ENCODE data around the gene PRDM16. TPM values are rescaled to one million over a fixed set of nuclear protein-coding genes. Genes with fewer than 3 reads are reported as not detected.
"Not testable (repeated sequence)": the region's sequence is repeated elsewhere in the genome, so short reads cannot be mapped to it uniquely, and the experiment has no call there.

PRDM16 gene
- total RNA-seq, 4 donors from 2014 or later: 0.19 to 1.6 (median 0.36) TPM

- DNase-seq (ENCODE audit: low spot score in 2 of 2): no peak
- no peaks in the 10 kb centered on the region for H3K36me3 ChIP-seq
- WGBS: 83% methylated on average over 19 of the region's 21 CpGs
- H3K27ac ChIP-seq: no peak overlapping the region
- no peaks in the 10 kb centered on the region for H3K4me1 ChIP-seq
- no peaks in the 10 kb centered on the region for H3K9me3 ChIP-seq
- peaks cover 15% of the 10 kb centered on the region for H3K27me3 ChIP-seq
- no peak overlapping the region for H3K4me3 ChIP-seq
- TF ChIP-seq EP300 (IDR thresholded peaks at IDR 0.05) (no peak), POLR2A (IDR thresholded peaks at IDR 0.05) (no peak), POLR2AphosphoS5 (IDR thresholded peaks at IDR 0.05) (no peak), CTCF (IDR thresholded peaks at IDR 0.05) (no peak)
These were observed 95.7 kb downstream of the PRDM16 start for GRCh38 chr1:3164671-3165070.

- not testable (repeated sequence) for H3K4me1 ChIP-seq; H3K4me3 ChIP-seq; DNase-seq (ENCODE audit: low spot score in 2 of 2); H3K36me3 ChIP-seq; H3K9me3 ChIP-seq; H3K27ac ChIP-seq
- peaks cover 15% of the 10 kb centered on the region for H3K27me3 ChIP-seq
- WGBS: no CpG with 5 or more reads among the region's 1 CpG
These were observed 96.2 kb downstream of the PRDM16 start for GRCh38 chr1:3165189-3165588.

GRCh38 chr1:3166206-3166918, 97.4 kb downstream of the PRDM16 start:
- Histone ChIP-seq H3K4me1 (peaks cover 16% of the 10 kb centered on the region), H3K36me3 (no peaks in the 10 kb centered on the region), H3K9me3 (no peaks in the 10 kb centered on the region), H3K4me3 (no peak overlapping the region), H3K27ac (no peak overlapping the region), H3K27me3 (peaks cover 7% of the 10 kb centered on the region)
- TF ChIP-seq POLR2A (IDR thresholded peaks at IDR 0.05) (no peak), POLR2AphosphoS5 (IDR thresholded peaks at IDR 0.05) (no peak), CTCF (IDR thresholded peaks at IDR 0.05) (no peak), EP300 (IDR thresholded peaks at IDR 0.05) (no peak)
- 64% methylated on average over 24 of the region's 32 CpGs for WGBS
- DNase-seq (ENCODE audit: low spot score in 2 of 2): no peak

GRCh38 chr1:3167255-3167654, 98.3 kb downstream of the PRDM16 start:
- no peak for DNase-seq (ENCODE audit: low spot score in 2 of 2)
- H3K4me1 ChIP-seq: peaks cover 22% of the 10 kb centered on the region
- H3K9me3 ChIP-seq: no peaks in the 10 kb centered on the region
- H3K4me3 ChIP-seq: no peak overlapping the region
- 93% methylated on average over 13 of the region's 14 CpGs for WGBS
- H3K27me3 ChIP-seq: peaks cover 5% of the 10 kb centered on the region
- H3K27ac ChIP-seq: no peak overlapping the region
- no peaks in the 10 kb centered on the region for H3K36me3 ChIP-seq
- TF ChIP-seq POLR2AphosphoS5 (IDR thresholded peaks at IDR 0.05): no peak
- no peak for TF ChIP-seq CTCF (IDR thresholded peaks at IDR 0.05)
- TF ChIP-seq EP300 (IDR thresholded peaks at IDR 0.05): no peak
- no peak for TF ChIP-seq POLR2A (IDR thresholded peaks at IDR 0.05)

GRCh38 chr1:3168678-3169077, 99.7 kb downstream of the PRDM16 start:
- H3K9me3 ChIP-seq: no peaks in the 10 kb centered on the region
- peaks cover 22% of the 10 kb centered on the region for H3K4me1 ChIP-seq
- no peak for DNase-seq (ENCODE audit: low spot score in 2 of 2)
- TF ChIP-seq POLR2AphosphoS5 (IDR thresholded peaks at IDR 0.05): no peak
- TF ChIP-seq EP300 (IDR thresholded peaks at IDR 0.05): no peak
- no peak for TF ChIP-seq CTCF (IDR thresholded peaks at IDR 0.05)
- TF ChIP-seq POLR2A (IDR thresholded peaks at IDR 0.05): no peak
- H3K4me3 ChIP-seq: no peak overlapping the region
- no peak overlapping the region for H3K27ac ChIP-seq
- peaks cover 12% of the 10 kb centered on the region for H3K27me3 ChIP-seq
- no peaks in the 10 kb centered on the region for H3K36me3 ChIP-seq
- 38% methylated on average over 5 of the region's 8 CpGs for WGBS
